K562 (cell line): ENCODE results near the gene CPNE1. TPM values are rescaled to one million over a fixed set of nuclear protein-coding genes. Genes with fewer than 3 reads are reported as not detected.
A peak's percentile ranks its signal among the peaks of the same experiment; 100 is the strongest.

Experiments
- ATAC-seq: fragments of 200-7000 bp; cut with Tn5 transposase; 3 replicates; pipeline ENCODE4 v1.9.1; 2020; ENCODE audit warnings: moderate library complexity
- BruUV-seq: library from RNA; stranded (reverse); fragments of 400-500 nt; replicated peaks from 2 replicates; lab custom pipeline; 2021; lab: Mats Ljungman, UMichigan
- CTCF ChIA-PET: fragments of 300-600 bp; formaldehyde crosslinking; extraction: SDS; loops from one replicate; lab custom pipeline; 2021; ENCODE audit warnings: low intra/inter-chr PET ratio; lab: Yijun Ruan, JAX
- POLR2A ChIA-PET: fragments of 300-600, 350-650 bp; sonication (Branson Sonifier 250); formaldehyde crosslinking; extraction: SDS; loops from one replicate; lab custom pipeline; 2021; ENCODE audit warnings: antibody characterized with exemption, inconsistent platforms; lab: Yijun Ruan, JAX
- DNase-seq, 4 experiments: peaks; one replicate each; pipeline versions ENCODE4 v3.0.0 to v3.0.0-alpha.2; 2011 to 2018; ENCODE audit warnings: low spot score in 3 of 4, mixed read lengths in 3 of 4; ENCODE audit errors: extremely low read depth in 1 of 4
- FAIRE-seq: peaks from 2 replicates; lab custom pipeline; 2011; peaks lifted over from hg19 to GRCh38; lab: Jason Lieb, UNC
- H2AFZ ChIP-seq: 2 replicates; pipeline ENCODE4 v1.6.0; 2011; ENCODE audit warnings: low read depth, low read length, control low read depth, inconsistent platforms
- H3K27ac ChIP-seq: fragments of 200-600 bp; 3 replicates; pipeline ENCODE4 v1.8.0; 2011; ENCODE audit warnings: low read depth, mild to moderate bottlenecking, control low read depth, inconsistent platforms, low read length, moderate library complexity, mixed read lengths; ENCODE audit errors: extremely low read depth
- H3K27me3 ChIP-seq, 2 experiments: fragments of 300-600 bp in 1 of 2; 2 replicates in 1 of 2; 3 replicates in 1 of 2; pipeline versions ENCODE4 v1.6.0 to v1.8.0; 2011; ENCODE audit warnings: inconsistent platforms in 2 of 2, low read length in 2 of 2, mild to moderate bottlenecking in 1 of 2, mixed read lengths in 1 of 2, moderate library complexity in 1 of 2; ENCODE audit not compliant: control insufficient read depth in 2 of 2, insufficient read depth in 2 of 2
- H3K36me3 ChIP-seq: fragments of 300-600 bp; 3 replicates; pipeline ENCODE4 v1.8.0; 2011; ENCODE audit warnings: mild to moderate bottlenecking, low read length, inconsistent platforms; ENCODE audit not compliant: control insufficient read depth, insufficient read depth
- H3K4me1 ChIP-seq, 2 experiments: fragments of 200-600 bp in 1 of 2; replicated peaks in 1 of 2; 2 replicates in 1 of 2; 3 replicates in 1 of 2; pipeline versions ENCODE4 v1.5.1 to v1.8.0; 2011; ENCODE audit warnings: inconsistent platforms in 2 of 2, low read length in 2 of 2, mild to moderate bottlenecking in 1 of 2, mixed read lengths in 1 of 2, moderate library complexity in 1 of 2; ENCODE audit not compliant: control insufficient read depth in 2 of 2, insufficient read depth in 2 of 2
- H3K4me2 ChIP-seq: 2 replicates; pipeline ENCODE4 v1.6.1; 2011; ENCODE audit warnings: low read length, control low read depth, inconsistent platforms, mixed read lengths; ENCODE audit not compliant: insufficient read depth
- H3K4me3 ChIP-seq: fragments of 200-600 bp; sonication (generic), shearing (Covaris generic); 2 replicates; pipeline ENCODE4 v1.5.1; 2016; ENCODE audit warnings: control low read depth, inconsistent platforms
- H3K79me2 ChIP-seq: fragments of 200-600 bp; 3 replicates; pipeline ENCODE4 v1.8.0; 2011; ENCODE audit warnings: low read length, inconsistent platforms; ENCODE audit not compliant: control insufficient read depth, insufficient read depth
- H3K9ac ChIP-seq, 2 experiments: 2 replicates each; pipeline versions ENCODE4 v1.6.0 to v1.6.1; 2011; ENCODE audit warnings: low read depth in 2 of 2, low read length in 2 of 2, control low read depth in 1 of 2, inconsistent platforms in 1 of 2, mild to moderate bottlenecking in 1 of 2, mixed read lengths in 1 of 2; ENCODE audit not compliant: insufficient read depth in 1 of 2
- H3K9me1 ChIP-seq: one replicate; pipeline ENCODE4 v1.6.0; 2011; ENCODE audit warnings: inconsistent platforms, mild to moderate bottlenecking, low read length, moderate library complexity; ENCODE audit not compliant: control insufficient read depth, insufficient read depth
- H3K9me3 ChIP-seq: replicated peaks from 2 replicates; pipeline ENCODE4 v1.5.1; 2011; ENCODE audit warnings: low read depth, low read length, inconsistent platforms; ENCODE audit not compliant: control insufficient read depth, insufficient read depth
- H4K20me1 ChIP-seq: replicated peaks from 2 replicates; pipeline ENCODE4 v1.6.1; 2011; ENCODE audit warnings: low read length, inconsistent platforms, mixed read lengths; ENCODE audit not compliant: control insufficient read depth, insufficient read depth
- CBFB ChIP-seq: sonication (generic); formaldehyde crosslinking; IDR thresholded peaks from 2 replicates; pipeline ENCODE4 v1.4.0; 2020; ENCODE audit warnings: mild to moderate bottlenecking, missing genetic modification reagents
- CCAR2 ChIP-seq: fragments of 200-400 bp; formaldehyde crosslinking; IDR thresholded peaks from 2 replicates; pipeline ENCODE4 v1.6.1; 2017; ENCODE audit warnings: mild to moderate bottlenecking, low read depth, low read length
- ETS1 ChIP-seq: conservative IDR thresholded peaks from 2 replicates; pipeline ENCODE4 v1.6.1; 2011; ENCODE audit warnings: low read depth, mild to moderate bottlenecking, low read length; ENCODE audit not compliant: control insufficient read depth
- EWSR1 ChIP-seq: fragments of 450-650 bp; IDR thresholded peaks from 2 replicates; pipeline ENCODE4 v1.6.1; 2018; ENCODE audit warnings: borderline replicate concordance, mild to moderate bottlenecking, low read depth, moderate library complexity; ENCODE audit not compliant: partially characterized antibody
- FOXA3 ChIP-seq, 2 experiments: fragments of 450-650 bp in 1 of 2; sonication (generic) in 1 of 2; formaldehyde crosslinking; IDR thresholded peaks in 1 of 2; conservative IDR thresholded peaks in 1 of 2; 2 replicates each; pipeline versions ENCODE4 v1.4.0 to v1.8.0; 2020 to 2022; ENCODE audit warnings: mild to moderate bottlenecking in 2 of 2, missing genetic modification reagents in 1 of 2
- HSF4 ChIP-seq: fragments of 250-450 bp; sonication (Bioruptor Pico); IDR thresholded peaks from 2 replicates; pipeline ENCODE4 v2.1.2; 2022; ENCODE audit warnings: mild to moderate bottlenecking, moderate library complexity, borderline replicate concordance
- MCM5 ChIP-seq: fragments of 450-650 bp; IDR thresholded peaks from 2 replicates; pipeline ENCODE4 v1.6.1; 2016; ENCODE audit warnings: low read depth
- MTA2 ChIP-seq: fragments of 450-650 bp; IDR thresholded peaks from 2 replicates; pipeline ENCODE4 v1.6.1; 2016; ENCODE audit warnings: low read depth
- NR1H2 ChIP-seq: sonication (generic); formaldehyde crosslinking; IDR thresholded peaks from 2 replicates; pipeline ENCODE4 v1.4.0; 2020; ENCODE audit warnings: mild to moderate bottlenecking, missing genetic modification reagents
- SMARCA4 ChIP-seq: fragments of 450-650 bp; IDR thresholded peaks from 2 replicates; pipeline ENCODE4 v1.6.1; 2016
- TBP ChIP-seq: optimal IDR thresholded peaks from 2 replicates; pipeline ENCODE3; 2011; ENCODE audit warnings: low read depth, low read length, improper control_type of control experiment
- ZBTB17 ChIP-seq: fragments of 450-650 bp; formaldehyde crosslinking; IDR thresholded peaks from 2 replicates; pipeline ENCODE4 v1.4.0; 2020; ENCODE audit warnings: mild to moderate bottlenecking
- ZNF12 ChIP-seq: sonication (generic); formaldehyde crosslinking; IDR thresholded peaks from 2 replicates; pipeline ENCODE4 v1.4.0; 2020; ENCODE audit warnings: mild to moderate bottlenecking, missing genetic modification reagents
- ZNF282 ChIP-seq: sonication (generic); formaldehyde crosslinking; IDR thresholded peaks from 2 replicates; pipeline ENCODE4 v1.8.1; 2023; ENCODE audit warnings: missing genetic modification reagents
- ZNF398 ChIP-seq: fragments of 250-450 bp; sonication (Bioruptor Pico); IDR thresholded peaks from 2 replicates; pipeline ENCODE4 v1.8.0; 2021; ENCODE audit warnings: moderate library complexity, mild to moderate bottlenecking, inconsistent platforms
- ZNF449 ChIP-seq: fragments of 250-450 bp; sonication (Bioruptor Pico); IDR thresholded peaks from 2 replicates; pipeline ENCODE4 v1.8.0; 2022; ENCODE audit warnings: moderate library complexity, mild to moderate bottlenecking, inconsistent platforms
- ZNF830 ChIP-seq: fragments of 250-450 bp; sonication (Bioruptor Pico); IDR thresholded peaks from 2 replicates; pipeline ENCODE4 v1.5.0; 2021; ENCODE audit warnings: mild to moderate bottlenecking
- WGBS: fragments of 100-300 bp; shearing (Covaris generic); methylation state at CpG from one replicate; pipeline ENCODE4 v1.1.6; 2016; ENCODE audit warnings: low coverage, mixed read lengths; ENCODE audit not compliant: insufficient coverage; ENCODE audit errors: missing lambda C conversion rate; 5-methylcytosine and 5-hydroxymethylcytosine counted together
- in situ Hi-C: fragments of 300-500 bp; cut with MboI; formaldehyde crosslinking; loops from 4 replicates; pipeline ENCODE4 v1.15.0; 2018; ENCODE audit warnings: inconsistent platforms, mixed read lengths
- intact Hi-C: fragments of 100-400 bp; cut with micrococcal nuclease; formaldehyde crosslinking; loops from 2 replicates; pipeline ENCODE4 v1.14.2; 2022
- polyA plus RNA-seq, 8 experiments: library from polyadenylated mRNA; depleted of rRNA in 4 of 8; stranded (reverse) in 5 of 8; unstranded in 3 of 8; fragments of >200 nt; fragmentation: Nextera tagmentation in 2 of 8; fragmentation: Illumina TruSeq in 1 of 8; extraction: Ambion mirVana in 2 of 8; extraction: Trizol in 1 of 8; gene quantifications; 2 replicates each; pipeline versions ENCODE4 v1.2.1 to v1.2.3, GENCODE V29; 2011 to 2014; ENCODE audit warnings: inconsistent platforms in 1 of 8, missing spikeins in 1 of 8
- total RNA-seq, 7 experiments: library from RNA; depleted of rRNA in 6 of 7; stranded (reverse); fragments of >200 nt in 6 of 7; fragmentation: Illumina TruSeq in 2 of 7; extraction: Trizol in 2 of 7; gene quantifications; 2 replicates each; pipeline versions ENCODE4 v1.2.1 to v1.2.3, GENCODE V29; 2011 to 2021; ENCODE audit warnings: low replicate concordance in 1 of 7

Gene CPNE1
- total and polyA plus RNA-seq, 9 of the 15 experiments (the other 6 are each of a cell fraction or from before 2014, with no cell fraction given) = 42.1 to 102 (median 56.0) TPM

GRCh38 chr20:35600993-35601973 is 63.4 kb downstream of the CPNE1 start:
- BruUV-seq = no TSS peak
- 5% methylated on average over 77 of the region's 103 CpGs for WGBS
- peak overlapping the region; percentile 71 for H2AFZ ChIP-seq
- TF ChIP-seq HSF4 = no peak
- TF ChIP-seq SMARCA4 = no peak
- peak; percentile 89 for TF ChIP-seq CBFB (CRISPR knock-in tag)
- no peak for TF ChIP-seq ZNF830 (CRISPR knock-in tag)
- TF ChIP-seq CCAR2 = no peak
- TF ChIP-seq EWSR1 = no peak
- TF ChIP-seq ZNF449 (CRISPR knock-in tag) = no peak
- TF ChIP-seq ZNF398 (CRISPR knock-in tag) = no peak
- TF ChIP-seq NR1H2 (CRISPR knock-in tag) = peak; percentile 96; the same call in 1 of the 2 replicates
- TF ChIP-seq MCM5 = no peak
- TF ChIP-seq MTA2 = no peak
- TF ChIP-seq ZNF282 = peak; percentile 93; the same call in 1 of the 2 replicates
- peak; percentile 82; the same call in 1 of the 2 replicates for TF ChIP-seq ZNF12 (CRISPR knock-in tag)
- peak in 1 of 2 experiments; percentile 76; a peak in 2 of 4 replicates for TF ChIP-seq FOXA3 (CRISPR knock-in tag; conservative IDR thresholded peaks at IDR 0.05 in 1 of 2, IDR thresholded peaks at IDR 0.05 in 1 of 2)
- TF ChIP-seq ETS1 = 0 out of 2 replicates have a peak, but pooled peaks have one; percentile 33
- TF ChIP-seq TBP = peak; percentile 43
- TF ChIP-seq ZBTB17 (CRISPR knock-in tag) = peak; percentile 55; the same call in 1 of the 2 replicates

More at GRCh38 chr20:35600993-35601973, 63.4 kb downstream of the CPNE1 start:
- Histone ChIP-seq H3K27me3 (peaks cover 0 to 25% of the 10 kb centered on the region in 2 experiments; a peak in 4 of 5 replicates), H3K9ac (peak overlapping the region; percentile 52 to 94; a peak in 3 of 4 replicates), H3K79me2 (no peaks in the 10 kb centered on the region), H3K36me3 (no peaks in the 10 kb centered on the region), H3K9me3 (no peaks in the 10 kb centered on the region), H3K4me2 (peak overlapping the region; percentile 71), H3K4me1 (peaks cover 0 to 31% of the 10 kb centered on the region in 2 experiments; a peak in 3 of 5 replicates), H3K4me3 (peak overlapping the region; percentile 23), H3K27ac (no peak overlapping the region), H4K20me1 (no peaks in the 10 kb centered on the region), H3K9me1 (no peaks in the 10 kb centered on the region)
- peak; percentile 94 for ATAC-seq
- peak; percentile 83 to 89 (median 86) for DNase-seq
- peak; percentile 79 for FAIRE-seq
- in situ Hi-C loops (no loop called here), intact Hi-C loops (loop anchor here (5.0 kb wide), 1 partner anchor 89 kb away; no protein-coding TSS in a partner anchor)
- ChIA-PET CTCF (no interaction called here), POLR2A (interaction anchor here (0.8 to 1.2 kb wide), 6 partner anchors 10 to 59 kb away, joined by 3 to 5 read pairs (median 4); partner anchors contain the start of genes ERGIC3 and SPAG4)
